ENCODE data around the gene ASGR2. TPM values are rescaled to one million over a fixed set of nuclear protein-coding genes. Genes with fewer than 3 reads are reported as not detected.

ASGR2 gene
- total RNA-seq, 1 experiment from 2014 or later, result not detected

GRCh38 chr17:7146115-7146514 is 31.5 kb upstream of the ASGR2 start:
- H3K27ac Mint-ChIP-seq (ENCODE audit: unreplicated experiment), result no peak overlapping the region
- CTCF ChIA-PET, result interaction anchor here (0.7 kb wide), 2 partner anchors 204 to 790 kb away, joined by 5 to 9 read pairs; no protein-coding TSS in a partner anchor
- no peak for DNase-seq
- H3K4me3 Mint-ChIP-seq (ENCODE audit: low read depth, unreplicated experiment), result no peak overlapping the region
- peaks cover 15% of the 10 kb centered on the region for H3K4me1 Mint-ChIP-seq (ENCODE audit: low read depth, unreplicated experiment)
- no peaks in the 10 kb centered on the region for H3K27me3 Mint-ChIP-seq (ENCODE audit: unreplicated experiment)
- no TSS peak for BruUV-seq (replicated peaks)
- H3K9me3 Mint-ChIP-seq (ENCODE audit: low read depth, unreplicated experiment), result no peaks in the 10 kb centered on the region
- intact Hi-C loops (cut with micrococcal nuclease; ENCODE audit: unreplicated experiment), result no loop called here
- H3K36me3 Mint-ChIP-seq (ENCODE audit: insufficient read depth, unreplicated experiment), result peaks cover 10% of the 10 kb centered on the region
- TF ChIP-seq CTCF (IDR thresholded peaks at IDR 0.05; ENCODE audit: unreplicated experiment), result no peak

DNA sequence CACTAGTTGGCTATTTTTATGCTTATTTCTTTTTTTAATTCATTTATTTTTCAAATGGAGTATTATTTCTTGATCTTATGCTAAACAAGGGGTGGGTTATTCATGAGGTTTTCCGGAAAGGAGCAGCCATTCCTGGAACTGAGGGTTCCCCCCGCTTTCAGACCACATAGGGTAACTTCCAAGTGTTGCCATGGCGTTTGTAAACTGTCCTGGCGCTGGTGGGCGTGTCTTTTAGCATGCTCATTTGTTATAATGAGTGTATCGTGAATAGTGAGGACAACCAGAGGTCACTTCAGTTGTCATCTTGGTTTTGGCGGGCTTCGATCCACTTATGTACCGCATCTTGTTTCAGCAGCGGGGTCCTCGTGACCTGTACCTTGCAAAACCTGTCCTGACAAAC is 29.6 kb upstream of the ASGR2 start:
- CTCF ChIA-PET, result no interaction called here
- no peak for DNase-seq
- peaks cover 18% of the 10 kb centered on the region for H3K4me1 Mint-ChIP-seq (ENCODE audit: low read depth, unreplicated experiment)
- H3K9me3 Mint-ChIP-seq (ENCODE audit: low read depth, unreplicated experiment), result no peaks in the 10 kb centered on the region
- no peak for TF ChIP-seq CTCF (IDR thresholded peaks at IDR 0.05; ENCODE audit: unreplicated experiment)
- BruUV-seq (replicated peaks), result no TSS peak
- no peak overlapping the region for H3K27ac Mint-ChIP-seq (ENCODE audit: unreplicated experiment)
- H3K27me3 Mint-ChIP-seq (ENCODE audit: unreplicated experiment), result no peaks in the 10 kb centered on the region
- H3K36me3 Mint-ChIP-seq (ENCODE audit: insufficient read depth, unreplicated experiment), result peaks cover 10% of the 10 kb centered on the region
- intact Hi-C loops (cut with micrococcal nuclease; ENCODE audit: unreplicated experiment), result no loop called here
- H3K4me3 Mint-ChIP-seq (ENCODE audit: low read depth, unreplicated experiment), result no peak overlapping the region

DNA sequence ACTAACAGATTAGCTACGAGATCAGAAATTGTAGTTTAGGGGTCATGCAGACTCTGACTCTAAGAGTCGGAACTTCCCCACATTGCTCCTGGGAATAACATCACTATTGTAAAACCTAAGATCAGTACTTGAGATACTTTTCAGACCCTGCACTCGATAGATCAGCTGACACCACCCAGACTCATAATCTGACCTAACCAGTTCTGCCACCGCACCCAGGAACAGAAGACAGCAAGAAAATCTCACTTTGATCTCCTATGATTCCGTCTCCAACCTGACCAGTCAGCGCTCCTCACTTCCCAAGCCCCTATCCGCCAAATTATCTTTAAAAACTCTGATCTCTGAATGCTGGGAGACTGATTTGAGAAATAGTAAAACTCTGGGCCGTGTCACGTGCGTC is 27.2 kb upstream of the ASGR2 start:
- CTCF ChIA-PET, result no interaction called here
- Mint-ChIP-seq H3K27me3 (ENCODE audit: unreplicated experiment) (no peaks in the 10 kb centered on the region), H3K36me3 (ENCODE audit: insufficient read depth, unreplicated experiment) (peaks cover 10% of the 10 kb centered on the region), H3K4me1 (ENCODE audit: low read depth, unreplicated experiment) (peaks cover 18% of the 10 kb centered on the region), H3K27ac (ENCODE audit: unreplicated experiment) (peak overlapping the region; percentile 78), H3K9me3 (ENCODE audit: low read depth, unreplicated experiment) (no peaks in the 10 kb centered on the region), H3K4me3 (ENCODE audit: low read depth, unreplicated experiment) (peak overlapping the region; percentile 32)
- no TSS peak for BruUV-seq (replicated peaks)
- intact Hi-C loops (cut with micrococcal nuclease; ENCODE audit: unreplicated experiment), result no loop called here
- DNase-seq, result peak; percentile 59
- TF ChIP-seq CTCF (IDR thresholded peaks at IDR 0.05; ENCODE audit: unreplicated experiment), result no peak

DNA sequence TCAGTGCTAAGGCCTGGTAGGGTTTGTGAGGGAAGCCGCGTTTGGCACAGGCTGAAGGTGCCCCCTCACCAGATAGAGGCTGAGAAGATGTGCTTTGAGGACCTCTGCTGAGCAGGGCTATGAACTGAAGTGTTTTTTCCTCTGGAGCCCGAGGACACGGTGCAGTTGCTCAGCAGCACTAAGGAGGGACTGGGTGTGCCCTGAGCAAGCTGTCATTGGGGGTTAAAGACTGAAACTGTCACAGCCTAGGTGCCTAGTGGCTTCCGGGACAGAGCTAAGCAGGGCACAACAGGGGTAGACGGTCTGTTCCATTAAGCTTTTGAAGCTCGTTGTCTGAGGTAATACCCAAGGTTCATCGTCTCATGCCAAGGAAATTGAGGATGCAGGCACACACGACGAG is 24.8 kb upstream of the ASGR2 start:
- H3K27ac Mint-ChIP-seq (ENCODE audit: unreplicated experiment), result no peak overlapping the region
- no TSS peak for BruUV-seq (replicated peaks)
- intact Hi-C loops (cut with micrococcal nuclease; ENCODE audit: unreplicated experiment), result no loop called here
- H3K4me1 Mint-ChIP-seq (ENCODE audit: low read depth, unreplicated experiment), result peaks cover 18% of the 10 kb centered on the region
- no peaks in the 10 kb centered on the region for H3K9me3 Mint-ChIP-seq (ENCODE audit: low read depth, unreplicated experiment)
- H3K4me3 Mint-ChIP-seq (ENCODE audit: low read depth, unreplicated experiment), result no peak overlapping the region
- peaks cover 6% of the 10 kb centered on the region for H3K36me3 Mint-ChIP-seq (ENCODE audit: insufficient read depth, unreplicated experiment)
- H3K27me3 Mint-ChIP-seq (ENCODE audit: unreplicated experiment), result no peaks in the 10 kb centered on the region
- CTCF ChIA-PET, result no interaction called here
- no peak for TF ChIP-seq CTCF (IDR thresholded peaks at IDR 0.05; ENCODE audit: unreplicated experiment)
- DNase-seq, result no peak

Measured in Calu3 (cell line).